Measurements from ENCODE around the gene PACSIN1. TPM values are rescaled to one million over a fixed set of nuclear protein-coding genes. Genes with fewer than 3 reads are reported as not detected.

Gene PACSIN1
- total and polyA plus RNA-seq, 10 of the 15 experiments (the other 5 are each of a cell fraction or from before 2014, with no cell fraction given) = 0.50 to 9.4 (median 2.8) TPM

DNA sequence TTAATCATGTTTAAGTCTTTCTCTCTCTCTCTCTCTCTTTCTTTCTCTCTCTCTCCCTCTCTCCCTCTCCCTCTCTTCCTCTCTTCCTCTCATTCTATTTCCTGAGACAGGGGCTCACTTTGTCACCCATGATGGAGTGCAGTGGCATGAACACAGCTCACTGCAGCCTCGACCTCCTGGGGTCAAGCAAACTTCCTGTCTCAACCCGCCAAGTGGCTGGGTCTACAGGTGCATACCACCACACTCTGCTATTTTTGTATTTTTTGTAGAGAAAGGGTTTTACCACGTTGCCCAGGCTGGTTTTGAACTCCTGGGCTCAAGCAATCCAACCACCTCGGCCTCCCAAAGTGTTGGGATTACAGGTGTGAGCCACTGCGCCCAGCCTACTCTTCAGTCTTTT is 24.4 kb upstream of the PACSIN1 start:
- in situ Hi-C loops (cut with MboI) (no loop called here), intact Hi-C loops (cut with micrococcal nuclease; ENCODE audit: unreplicated experiment) (no loop called here)
- H3K79me2 ChIP-seq (ENCODE audit: control insufficient read depth, insufficient read depth, low read length) = no peaks in the 10 kb centered on the region
- no peak for DNase-seq (ENCODE audit: low read depth, low spot score)
- no peak; the same call in 2 of the 3 replicates for ATAC-seq
- no peaks in the 10 kb centered on the region for H4K20me1 ChIP-seq (ENCODE audit: control insufficient read depth, insufficient read depth)
- SMC1A ChIA-PET (ENCODE audit: uncharacterized antibody, unreplicated experiment) = no interaction called here
- no peak for TF ChIP-seq IKZF1 (conservative IDR thresholded peaks at IDR 0.05)
- TF ChIP-seq NR2C1 (IDR thresholded peaks at IDR 0.05) = no peak
- no peak for TF ChIP-seq STAT3 (IDR thresholded peaks at IDR 0.05; ENCODE audit: low read depth, low read length)
- no peak for TF ChIP-seq ZNF207 (IDR thresholded peaks at IDR 0.05; ENCODE audit: borderline replicate concordance)
- no peak for TF ChIP-seq ZSCAN29 (IDR thresholded peaks at IDR 0.05)
- TF ChIP-seq MYC (IDR thresholded peaks at IDR 0.05; ENCODE audit: insufficient read depth, insufficient read length, insufficient replicate concordance, low read length, severe bottlenecking) = no peak
- 0 out of 2 replicates have a peak, but pooled peaks have one; percentile 35 for TF ChIP-seq NR2F1 (conservative IDR thresholded peaks at IDR 0.05)
- TF ChIP-seq BHLHE40 (IDR thresholded peaks at IDR 0.05; ENCODE audit: borderline replicate concordance in 1 of 2, low read depth in 2 of 2, low read length in 1 of 2) = no peak
- no peaks in the 10 kb centered on the region for H3K36me3 ChIP-seq (ENCODE audit: control insufficient read depth in 2 of 2, insufficient read depth in 2 of 2, low read length in 1 of 2)
- CTCF ChIA-PET = interaction anchor here (0.6 kb wide), 1 partner anchor 160 kb away, joined by 3 read pairs; no protein-coding TSS in a partner anchor
- no peak overlapping the region for H3K9ac ChIP-seq (ENCODE audit: control insufficient read depth, insufficient read depth, low read length)
- POLR2A ChIA-PET = no interaction called here
- 11% methylated on average over 5 of the region's 5 CpGs for WGBS (ENCODE audit: insufficient coverage, insufficient replicate concordance, low lambda C conversion rate, missing lambda C conversion rate)
- no peaks in the 10 kb centered on the region for H3K27me3 ChIP-seq (replicated peaks in 1 of 2; ENCODE audit: control insufficient read depth in 2 of 2, insufficient read depth in 2 of 2, low read length in 1 of 2)
- no peak overlapping the region for H3K27ac ChIP-seq (ENCODE audit: control insufficient read depth, insufficient read depth)
- no peak overlapping the region for H3K4me3 ChIP-seq
- FAIRE-seq = peak; percentile 56
- no peaks in the 10 kb centered on the region for H3K4me1 ChIP-seq (ENCODE audit: control insufficient read depth, insufficient read depth, low read length)
- no peaks in the 10 kb centered on the region for H3K9me3 ChIP-seq (replicated peaks; ENCODE audit: control insufficient read depth, insufficient read depth, low read length)
- peak overlapping the region; percentile 12; the same call in 1 of the 2 replicates for H2AFZ ChIP-seq (ENCODE audit: control insufficient read depth, low read depth, low read length)
- no TSS peak for BruUV-seq (replicated peaks)
- H3K4me2 ChIP-seq (ENCODE audit: control insufficient read depth, insufficient read depth) = no peak overlapping the region
- RAD21 ChIA-PET (ENCODE audit: unreplicated experiment) = no interaction called here

DNA sequence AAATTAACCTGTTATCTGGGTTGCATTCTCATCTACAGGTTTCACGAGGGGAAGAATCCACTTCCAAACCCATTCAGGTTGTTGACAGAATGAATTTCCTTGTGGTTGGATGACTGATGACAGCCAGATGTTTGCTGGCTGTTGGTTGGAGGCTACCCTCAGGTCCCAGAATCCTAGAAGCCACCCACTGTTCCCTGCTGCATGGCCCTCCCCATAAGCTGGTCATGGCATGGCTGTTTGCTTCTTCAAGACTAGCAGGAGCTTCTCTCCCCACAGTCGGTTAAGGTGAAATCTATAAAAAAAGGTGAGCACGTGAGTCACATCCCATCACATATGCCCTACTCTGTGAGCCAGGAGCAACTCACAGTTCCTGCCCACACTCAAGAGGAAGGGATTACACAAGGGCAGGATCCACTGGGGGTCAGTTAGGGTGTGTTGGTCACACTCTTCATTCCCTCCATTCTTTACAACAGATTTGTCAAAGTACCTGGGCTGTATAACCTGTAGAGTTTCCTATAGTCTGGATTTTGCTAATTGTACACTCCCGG is 20.5 kb upstream of the PACSIN1 start:
- H3K9ac ChIP-seq (ENCODE audit: control insufficient read depth, insufficient read depth, low read length) = no peak overlapping the region
- no peak for DNase-seq (ENCODE audit: low read depth, low spot score)
- ChIA-PET POLR2A (no interaction called here), SMC1A (ENCODE audit: uncharacterized antibody, unreplicated experiment) (interaction anchor here (1.2 kb wide), 1 partner anchor 164 kb away, joined by 3 read pairs; no protein-coding TSS in a partner anchor), RAD21 (ENCODE audit: unreplicated experiment) (no interaction called here), CTCF (interaction anchor here (0.6 kb wide), 1 partner anchor 58 kb away, joined by 4 read pairs; no protein-coding TSS in a partner anchor)
- no peaks in the 10 kb centered on the region for H3K27me3 ChIP-seq (replicated peaks in 1 of 2; ENCODE audit: control insufficient read depth in 2 of 2, insufficient read depth in 2 of 2, low read length in 1 of 2)
- in situ Hi-C loops (cut with MboI) = no loop called here
- no peak overlapping the region for H3K27ac ChIP-seq (ENCODE audit: control insufficient read depth, insufficient read depth)
- no peak overlapping the region for H3K4me3 ChIP-seq
- no peaks in the 10 kb centered on the region for H3K9me3 ChIP-seq (replicated peaks; ENCODE audit: control insufficient read depth, insufficient read depth, low read length)
- no peak for ATAC-seq
- no peak for FAIRE-seq
- H3K4me2 ChIP-seq (ENCODE audit: control insufficient read depth, insufficient read depth) = no peak overlapping the region
- H2AFZ ChIP-seq (ENCODE audit: control insufficient read depth, low read depth, low read length) = no peak overlapping the region
- H3K79me2 ChIP-seq (ENCODE audit: control insufficient read depth, insufficient read depth, low read length) = no peaks in the 10 kb centered on the region
- no peaks in the 10 kb centered on the region for H4K20me1 ChIP-seq (ENCODE audit: control insufficient read depth, insufficient read depth)
- no TSS peak for BruUV-seq (replicated peaks)
- TF ChIP-seq IKZF1 (conservative IDR thresholded peaks at IDR 0.05) (no peak), BRCA1 (IDR thresholded peaks at IDR 0.05; ENCODE audit: low read depth, low read length) (no peak), TCF12 (IDR thresholded peaks at IDR 0.05; ENCODE audit: low read depth, low read length) (no peak), ZNF384 (IDR thresholded peaks at IDR 0.05; ENCODE audit: borderline replicate concordance, low read depth, low read length) (no peak), EP300 (IDR thresholded peaks at IDR 0.05; ENCODE audit: borderline replicate concordance in 1 of 2, control insufficient read depth in 1 of 2, low read depth in 2 of 2, low read length in 2 of 2) (no peak), MYC (IDR thresholded peaks at IDR 0.05; ENCODE audit: insufficient read depth, insufficient read length, insufficient replicate concordance, low read length, severe bottlenecking) (no peak), RCOR1 (conservative IDR thresholded peaks at IDR 0.05; ENCODE audit: low read depth, low read length) (no peak), SREBF1 (IDR thresholded peaks at IDR 0.05; ENCODE audit: low read length) (no peak), CBX3 (IDR thresholded peaks at IDR 0.05; ENCODE audit: borderline replicate concordance, low read depth) (no peak)
- no peaks in the 10 kb centered on the region for H3K36me3 ChIP-seq (ENCODE audit: control insufficient read depth in 2 of 2, insufficient read depth in 2 of 2, low read length in 1 of 2)
- 61% methylated on average over 4 of the region's 4 CpGs for WGBS (ENCODE audit: insufficient coverage, insufficient replicate concordance, low lambda C conversion rate, missing lambda C conversion rate)
- H3K4me1 ChIP-seq (ENCODE audit: control insufficient read depth, insufficient read depth, low read length) = no peaks in the 10 kb centered on the region
- intact Hi-C loops (cut with micrococcal nuclease; ENCODE audit: unreplicated experiment) = no loop called here

Data from GM12878 (cell line).